Central memory CD4-positive, alpha-beta T cell (primary cell): ENCODE data around the gene TM4SF18.
"Not testable (repeated sequence)": the region's sequence is repeated elsewhere in the genome, so short reads cannot be mapped to it uniquely, and the experiment has no call there.

Experiments
- DNase-seq: peaks from one replicate; pipeline ENCODE4 v3.0.0; 2022
- total RNA-seq, 3 experiments: gene quantifications; one replicate each; lab custom pipeline; 2026; lab: John Stamatoyannopoulos, UW

Gene TM4SF18, protein sequence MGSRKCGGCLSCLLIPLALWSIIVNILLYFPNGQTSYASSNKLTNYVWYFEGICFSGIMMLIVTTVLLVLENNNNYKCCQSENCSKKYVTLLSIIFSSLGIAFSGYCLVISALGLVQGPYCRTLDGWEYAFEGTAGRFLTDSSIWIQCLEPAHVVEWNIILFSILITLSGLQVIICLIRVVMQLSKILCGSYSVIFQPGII
- total RNA-seq = 0 reads per million in 3 experiments

DNA sequence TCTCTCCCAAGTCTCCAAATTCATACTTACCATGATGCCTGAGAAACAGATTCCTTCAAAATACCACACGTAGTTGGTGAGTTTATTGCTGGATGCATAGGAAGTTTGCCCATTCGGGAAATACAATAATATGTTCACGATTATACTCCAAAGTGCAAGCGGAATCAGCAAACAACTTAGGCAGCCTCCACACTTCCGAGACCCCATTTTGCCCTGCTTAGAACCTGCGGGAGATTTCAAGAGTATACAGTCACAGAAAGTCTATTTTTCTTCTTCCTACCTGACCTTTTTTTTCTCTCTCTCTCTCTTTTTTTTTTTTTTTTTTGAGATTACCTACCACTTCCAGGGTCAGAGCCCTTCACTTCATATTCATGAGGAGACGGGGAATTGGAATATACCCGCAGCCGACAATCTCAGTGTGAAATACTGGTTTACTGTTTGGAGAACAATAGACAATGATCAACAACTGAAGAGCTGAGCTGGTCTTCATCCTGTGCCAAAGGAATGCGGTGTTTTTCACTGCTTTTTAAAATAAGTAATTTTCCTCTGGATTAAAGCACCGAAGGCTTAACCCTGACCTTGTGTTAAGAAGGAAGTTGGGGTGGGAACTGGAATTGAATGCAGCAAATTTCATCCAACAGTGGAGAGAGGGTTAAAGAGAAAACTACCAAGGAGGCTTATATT lies at the start of gene TM4SF18:
TM4SF18 (minus strand) TSS at position 461 of the 684 bp plus-strand sequence; CDS start at position 207, 254 bp downstream.
- no peak for DNase-seq

- DNase-seq = no peak
Measured at GRCh38 chr3:149382518-149382917, 49.1 kb upstream of the TM4SF18 start.

DNA sequence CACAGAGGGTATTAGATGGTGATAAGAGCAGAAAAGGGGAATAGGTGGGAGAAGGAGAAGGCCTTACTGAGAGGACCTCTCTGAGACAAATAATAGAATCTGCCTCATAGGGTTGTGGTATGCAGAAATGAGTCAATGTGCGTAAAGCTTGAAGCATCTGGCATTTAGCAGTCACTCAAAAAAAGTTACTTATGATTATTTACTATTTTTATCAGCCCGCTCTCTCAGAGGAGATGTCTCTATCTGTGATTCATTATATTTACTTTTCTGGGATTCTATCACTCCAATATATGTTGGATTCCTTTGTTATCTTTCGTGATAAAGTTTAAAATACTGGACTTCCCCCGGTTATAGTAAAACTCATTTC lies 48.6 kb upstream of the TM4SF18 start:
- no peak for DNase-seq

- DNase-seq = no peak
Measured at GRCh38 chr3:149381173-149382100, 48.0 kb upstream of the TM4SF18 start.

- DNase-seq = not testable (repeated sequence)
Measured at GRCh38 chr3:149380220-149380619, 46.8 kb upstream of the TM4SF18 start.

DNA sequence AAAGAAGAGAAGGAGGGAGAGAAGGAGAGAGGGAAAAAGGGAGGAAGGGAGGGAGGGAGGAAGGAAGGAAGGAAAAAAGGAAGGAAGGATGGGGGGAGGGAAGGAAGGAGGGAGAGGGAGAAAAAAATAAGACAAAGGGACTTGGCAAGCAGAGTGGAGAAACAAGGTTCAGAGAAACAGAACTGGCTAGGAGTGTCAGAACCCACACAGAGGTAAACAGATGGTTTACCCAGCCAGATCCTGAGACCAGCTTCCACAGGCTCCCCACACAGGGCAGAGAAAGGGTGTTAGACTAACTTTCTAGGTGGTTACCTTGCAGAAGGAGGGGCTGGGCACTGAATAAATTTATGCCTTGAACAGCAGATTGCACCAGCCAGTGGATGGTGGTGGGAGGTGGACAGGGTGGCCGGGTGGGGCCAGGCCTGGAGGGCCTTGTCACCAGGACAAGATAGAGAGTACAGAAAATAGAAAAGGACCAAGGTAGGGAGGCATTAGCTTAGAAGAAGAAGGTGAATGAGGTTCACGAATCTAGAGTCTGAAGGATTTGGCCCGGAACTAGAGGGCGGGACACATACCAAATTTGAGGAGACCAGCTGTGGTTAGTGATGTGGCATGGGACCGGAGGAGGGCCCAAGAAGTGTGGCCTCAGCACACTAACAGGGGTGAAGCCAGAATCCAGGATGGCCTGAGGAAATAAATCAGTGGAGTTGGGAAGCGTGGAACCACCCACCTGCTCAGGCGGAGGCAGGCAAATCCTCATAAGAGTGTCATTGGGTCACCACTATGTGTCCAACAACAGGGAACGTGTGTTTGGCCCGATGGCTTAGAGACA lies 45.3 kb upstream of the TM4SF18 start:
- no peak for DNase-seq

DNA sequence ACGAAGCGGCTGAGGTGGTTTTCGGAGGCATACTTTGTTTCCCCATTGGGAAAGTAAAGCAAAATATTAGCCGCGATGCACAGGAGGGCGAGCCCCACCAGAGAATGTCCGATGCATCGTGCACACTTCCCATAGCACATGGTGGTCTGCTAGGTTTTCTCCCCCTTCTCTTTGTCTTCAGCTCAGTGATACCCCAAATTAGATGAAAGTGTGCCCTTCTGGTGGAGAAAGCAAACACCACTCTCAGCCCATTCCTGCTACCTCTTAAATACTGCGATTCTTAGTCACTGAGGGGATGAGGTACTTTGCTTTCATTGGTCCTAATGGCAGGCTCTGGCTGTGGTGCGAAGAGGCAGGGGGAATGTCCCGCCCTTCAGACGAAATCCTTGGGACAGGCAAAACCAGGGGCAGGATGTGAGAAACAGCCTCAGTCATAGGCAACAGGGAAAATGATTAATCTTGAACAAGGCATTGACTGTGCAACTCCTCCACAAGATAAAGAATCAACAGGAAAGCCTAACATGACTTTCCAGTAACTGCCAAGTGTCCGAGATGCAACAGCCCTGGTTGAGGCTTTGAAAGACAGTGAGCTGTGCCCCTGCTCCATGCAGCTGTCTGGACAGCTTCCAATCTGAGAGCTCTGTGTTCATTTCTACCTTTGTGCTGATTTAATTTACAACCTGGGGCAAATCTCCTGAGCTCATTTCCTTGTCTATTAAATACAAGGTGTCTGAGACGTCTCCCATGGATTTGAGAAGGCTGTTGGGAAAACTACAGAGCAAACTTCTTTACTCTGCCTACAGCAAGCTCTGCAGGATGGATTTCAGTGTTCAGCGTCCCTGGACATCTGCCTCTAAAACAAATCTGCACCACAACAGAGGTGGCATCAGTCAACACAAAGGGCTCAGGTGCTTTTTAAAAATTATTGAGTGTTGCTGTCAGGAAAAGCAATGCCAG lies 44.2 kb upstream of the TM4SF18 start, which contains the start of gene TM4SF1:
TM4SF1 (minus strand) TSS at position 242 of the 957 bp plus-strand sequence; CDS start at position 140, 102 bp downstream.
- DNase-seq = no peak

- DNase-seq = no peak
Measured at GRCh38 chr3:149376718-149377407, 43.4 kb upstream of the TM4SF18 start.

- no peak for DNase-seq
Measured at GRCh38 chr3:149375501-149376196, 42.2 kb upstream of the TM4SF18 start.

DNA sequence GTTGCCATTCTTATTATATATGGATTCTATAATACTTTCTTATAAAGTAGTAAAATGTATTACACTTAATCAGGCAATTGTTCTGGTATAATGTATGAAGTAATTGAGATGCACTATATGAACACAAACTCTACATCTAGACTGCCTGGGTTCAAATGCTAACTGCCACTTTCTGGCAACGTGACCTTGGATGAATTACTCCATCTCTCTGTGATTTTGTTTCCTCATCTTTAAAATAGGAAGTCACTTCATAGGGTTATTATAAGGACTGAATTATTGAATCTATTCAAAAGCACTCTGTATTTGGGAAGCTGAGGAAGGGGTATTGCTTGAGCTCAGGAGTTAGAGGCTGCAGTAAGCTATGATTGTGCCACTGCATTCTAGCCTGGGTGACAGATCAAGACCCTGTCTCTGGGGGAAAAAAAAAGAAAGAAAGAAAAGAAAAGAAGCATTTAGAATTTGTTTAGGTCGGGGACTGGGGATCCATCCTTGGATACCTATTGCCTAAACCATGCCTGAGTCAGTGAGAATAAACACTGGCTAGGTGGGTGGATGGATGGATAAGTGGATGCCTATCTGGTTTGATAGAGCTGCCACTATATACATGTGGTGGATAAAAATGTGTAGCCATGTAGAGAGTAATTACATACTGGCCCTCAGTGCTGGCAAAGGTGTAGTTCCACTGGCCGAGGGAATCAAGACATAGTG lies 41.5 kb upstream of the TM4SF18 start:
- no peak for DNase-seq

DNA sequence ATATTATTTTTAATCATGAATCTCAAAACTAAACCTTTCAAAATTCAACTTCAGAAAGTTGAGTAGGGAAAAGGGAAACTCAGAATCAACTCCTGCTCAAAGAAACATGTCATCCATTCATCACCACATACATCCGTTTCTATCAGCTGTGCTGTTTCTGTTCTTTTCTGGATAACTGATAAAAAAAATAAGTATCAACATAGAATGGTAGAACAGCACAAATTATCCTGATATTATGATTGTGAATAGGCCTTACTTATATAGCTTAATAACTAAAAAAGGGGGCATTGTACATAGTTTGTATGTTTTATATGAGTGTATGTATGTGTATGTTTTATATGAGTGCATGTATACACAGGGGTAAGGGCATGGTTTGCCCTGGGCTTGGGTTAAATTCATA lies 41.0 kb upstream of the TM4SF18 start:
- DNase-seq = no peak

DNA sequence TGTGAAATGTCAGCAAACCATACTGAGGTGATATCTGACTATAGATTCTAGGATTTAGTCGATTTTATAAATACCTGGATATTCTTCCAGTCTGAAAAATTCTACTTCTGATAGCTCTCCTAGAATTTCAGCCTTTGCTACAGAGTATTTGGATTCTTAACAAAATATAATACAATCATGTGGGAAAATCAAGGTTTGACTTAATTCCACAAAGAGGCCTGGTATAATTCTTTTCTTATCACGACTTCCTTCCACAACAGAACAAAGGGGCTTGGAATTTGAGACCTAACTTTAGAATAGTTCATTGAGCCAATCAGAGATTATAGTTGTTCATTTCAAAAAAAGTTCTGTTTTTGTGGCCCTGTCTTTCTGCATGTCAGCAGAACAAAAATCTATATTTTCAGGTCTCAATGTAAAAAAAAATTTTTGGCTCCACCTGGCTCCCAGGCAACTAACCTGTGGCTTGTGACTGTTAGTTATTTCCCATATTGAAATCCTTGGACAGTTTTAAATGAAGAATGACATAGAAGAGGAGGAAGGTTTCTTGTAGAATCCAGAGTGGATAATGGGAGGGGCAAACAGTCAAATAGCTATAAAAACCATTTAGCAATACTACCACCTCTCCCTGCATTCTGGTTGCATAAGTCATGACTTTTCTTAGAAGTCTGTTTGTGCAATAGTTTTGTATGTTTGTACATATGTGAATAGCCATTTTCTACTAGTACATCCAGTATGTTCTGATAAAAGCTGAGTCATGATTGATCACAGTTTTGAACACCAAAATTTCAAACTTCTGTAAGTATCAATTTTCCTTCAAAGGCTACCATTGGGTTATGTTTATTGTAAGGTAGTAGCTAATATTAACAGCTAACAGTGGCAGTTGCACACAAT lies 40.0 kb upstream of the TM4SF18 start:
- DNase-seq = no peak

DNA sequence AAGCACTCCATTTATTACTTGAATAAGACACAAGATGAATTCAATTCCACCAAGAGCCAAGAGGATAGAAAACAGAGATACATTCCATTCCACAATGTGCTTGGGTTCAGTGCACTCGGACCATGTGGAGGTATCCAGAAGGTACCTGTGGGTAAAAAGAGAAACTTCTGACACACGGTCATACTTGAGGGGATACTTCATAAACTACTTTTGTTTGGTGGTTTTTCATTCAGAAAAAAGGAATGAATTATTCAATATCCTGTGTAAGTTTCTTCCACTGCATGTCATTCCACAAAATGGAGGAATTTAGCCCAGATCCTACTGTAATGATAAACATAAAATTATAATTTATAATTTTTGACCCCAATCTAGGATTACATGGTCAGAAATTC lies 38.3 kb upstream of the TM4SF18 start:
- DNase-seq = no peak

- no peak for DNase-seq
Measured at GRCh38 chr3:149371001-149371722, 37.7 kb upstream of the TM4SF18 start.

DNA sequence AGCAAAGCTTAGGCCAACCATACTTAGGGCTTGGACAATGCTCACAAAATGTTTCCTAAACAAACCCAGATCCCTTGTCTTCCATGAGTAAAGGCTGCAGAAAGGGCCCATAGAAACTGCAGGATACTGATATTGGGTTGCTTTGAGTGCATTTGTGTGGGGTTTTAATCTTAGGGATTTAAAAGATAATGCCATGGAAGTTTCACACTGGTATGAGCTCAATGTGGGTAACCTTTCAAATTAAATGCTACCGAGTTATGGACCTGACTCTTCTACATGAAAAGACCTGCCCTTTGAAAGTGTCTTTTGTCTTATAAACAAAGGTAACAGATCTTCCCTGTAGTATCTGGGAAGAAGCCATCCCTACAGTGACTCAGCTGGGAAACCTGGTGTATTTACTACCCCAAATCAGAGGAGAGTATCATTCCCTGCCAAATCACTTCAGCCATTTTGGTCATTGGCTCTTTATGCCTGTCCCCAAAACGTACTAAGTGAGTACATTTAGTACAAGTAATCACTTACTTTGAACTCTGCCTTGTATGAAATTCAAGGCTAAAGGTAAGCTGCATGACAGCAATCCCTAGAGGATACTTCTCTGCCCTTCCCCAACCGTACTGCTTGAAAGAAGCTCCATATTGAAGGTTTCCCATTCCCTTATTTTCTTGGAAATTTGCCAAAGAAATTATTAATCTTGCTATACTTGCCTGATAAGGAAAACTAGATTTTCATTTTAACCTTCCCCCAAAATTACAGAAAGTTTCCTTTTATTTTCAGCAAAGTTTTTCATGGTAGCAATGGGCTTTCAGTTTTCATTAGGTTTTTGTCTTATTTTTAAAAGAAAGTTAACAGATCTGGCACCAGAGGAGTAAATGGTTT lies 36.8 kb upstream of the TM4SF18 start:
- DNase-seq = no peak
